CD14-positive monocyte (primary cell): ENCODE measurements around the gene FAM228B. TPM values are rescaled to one million over a fixed set of nuclear protein-coding genes. Genes with fewer than 3 reads are reported as not detected.

Source experiments
- DNase-seq, 3 donors: peaks; one replicate each; pipeline ENCODE4 v3.0.0-alpha.2; 2011 to 2022
- H2AFZ ChIP-seq: 2 replicates; pipeline ENCODE4 v1.6.0; 2012; ENCODE audit warnings: mild to moderate bottlenecking, low read depth, low read length, inconsistent platforms; ENCODE audit not compliant: insufficient read depth, poor library complexity, severe bottlenecking
- H3K27ac ChIP-seq, 2 donors: 1 replicate in 1 of 2; 2 replicates in 1 of 2; pipeline ENCODE4 v1.5.1; 2012 to 2013; ENCODE audit warnings: low read length in 2 of 2, control low read depth in 1 of 2, inconsistent platforms in 1 of 2, low read depth in 1 of 2, mild to moderate bottlenecking in 1 of 2
- H3K27me3 ChIP-seq, 2 donors: one replicate each; pipeline versions ENCODE4 v1.6.0 to v1.6.1; 2011 to 2013; ENCODE audit warnings: low read length in 2 of 2; ENCODE audit not compliant: control insufficient read depth in 2 of 2, insufficient read depth in 2 of 2
- H3K36me3 ChIP-seq, 2 donors: replicated peaks in 1 of 2; 1 replicate in 1 of 2; 2 replicates in 1 of 2; pipeline versions ENCODE4 v1.5.1 to v1.6.1; 2012 to 2013; ENCODE audit warnings: low read length in 2 of 2, control low read depth in 1 of 2, inconsistent platforms in 1 of 2, mild to moderate bottlenecking in 1 of 2; ENCODE audit not compliant: insufficient read depth in 2 of 2, control insufficient read depth in 1 of 2
- H3K4me1 ChIP-seq, 2 donors: 1 replicate in 1 of 2; 2 replicates in 1 of 2; pipeline versions ENCODE4 v1.5.1 to v1.6.1; 2012 to 2013; ENCODE audit warnings: low read length in 2 of 2, control low read depth in 1 of 2, inconsistent platforms in 1 of 2, mild to moderate bottlenecking in 1 of 2, moderate library complexity in 1 of 2; ENCODE audit not compliant: insufficient read depth in 2 of 2, control insufficient read depth in 1 of 2
- H3K4me2 ChIP-seq: replicated peaks from 2 replicates; pipeline ENCODE3; 2012; ENCODE audit warnings: low read length, moderate library complexity, mild to moderate bottlenecking; ENCODE audit not compliant: poor library complexity, severe bottlenecking; ENCODE audit errors: extremely low read depth
- H3K4me3 ChIP-seq, 3 experiments: fragments of 200-600 bp in 1 of 3; sonication (generic) in 1 of 3; replicated peaks in 1 of 3; 1 replicate in 2 of 3; 2 replicates in 1 of 3; pipeline ENCODE4 v1.5.1; 2011 to 2013; ENCODE audit warnings: low read length in 3 of 3, mild to moderate bottlenecking in 3 of 3, control low read depth in 2 of 3, low read depth in 2 of 3, inconsistent platforms in 1 of 3, moderate library complexity in 1 of 3
- H3K79me2 ChIP-seq: 2 replicates; pipeline ENCODE4 v1.6.0; 2012; ENCODE audit warnings: mild to moderate bottlenecking, control low read depth, inconsistent platforms, low read length, moderate library complexity; ENCODE audit not compliant: insufficient read depth
- H3K9ac ChIP-seq: 2 replicates; pipeline ENCODE4 v1.6.0; 2017; ENCODE audit warnings: low read length, mild to moderate bottlenecking; ENCODE audit not compliant: insufficient read depth, poor library complexity, severe bottlenecking
- H3K9me3 ChIP-seq, 2 donors: replicated peaks in 1 of 2; 1 replicate in 1 of 2; 2 replicates in 1 of 2; pipeline versions ENCODE4 v1.5.1 to v1.6.1; 2012 to 2013; ENCODE audit warnings: low read length in 2 of 2, control low read depth in 1 of 2; ENCODE audit not compliant: control insufficient read depth in 1 of 2, insufficient read depth in 1 of 2
- H4K20me1 ChIP-seq: 2 replicates; pipeline ENCODE4 v1.6.0; 2012; ENCODE audit warnings: mild to moderate bottlenecking, low read length, control low read depth, moderate library complexity; ENCODE audit not compliant: insufficient read depth
- H3K27ac Mint-ChIP-seq, 7 donors: one replicate each; pipeline ENCODE4 v1.8.0; 2020; ENCODE audit warnings: mild to moderate bottlenecking in 7 of 7, mixed read lengths in 7 of 7, moderate library complexity in 6 of 7, inconsistent platforms in 2 of 7
- H3K27me3 Mint-ChIP-seq, 3 donors: one replicate each; pipeline ENCODE4 v1.8.0; 2021 to 2022; ENCODE audit warnings: low read depth in 3 of 3, mild to moderate bottlenecking in 3 of 3, mixed read lengths in 3 of 3, moderate library complexity in 3 of 3, inconsistent platforms in 1 of 3
- H3K36me3 Mint-ChIP-seq, 2 donors: one replicate each; pipeline ENCODE4 v1.8.0; 2020; ENCODE audit warnings: mixed read lengths in 2 of 2, inconsistent platforms in 1 of 2, mild to moderate bottlenecking in 1 of 2
- H3K4me1 Mint-ChIP-seq: one replicate; pipeline ENCODE4 v1.8.0; 2020; ENCODE audit warnings: mild to moderate bottlenecking, mixed read lengths
- H3K4me3 Mint-ChIP-seq, 2 donors: one replicate each; pipeline ENCODE4 v1.8.0; 2020; ENCODE audit warnings: mild to moderate bottlenecking in 2 of 2, mixed read lengths in 2 of 2, moderate library complexity in 1 of 2
- H3K9me3 Mint-ChIP-seq, 7 donors: one replicate each; pipeline ENCODE4 v1.8.0; 2020 to 2022; ENCODE audit warnings: mixed read lengths in 7 of 7, mild to moderate bottlenecking in 6 of 7, moderate library complexity in 6 of 7, inconsistent platforms in 2 of 7
- WGBS: methylation state at CpG from one replicate; pipeline ENCODE4 v1.1.5; 2013; ENCODE audit warnings: missing lambda C conversion rate; ENCODE audit not compliant: insufficient coverage; 5-methylcytosine and 5-hydroxymethylcytosine counted together
- intact Hi-C, 2 donors: fragments of 100-400 bp; cut with micrococcal nuclease; formaldehyde crosslinking; loops; one replicate each; pipeline versions ENCODE4 v1.15.0 to v1.15.1; 2023
- polyA plus RNA-seq, 3 donors: library from polyadenylated mRNA; depleted of rRNA in 1 of 3; unstranded in 2 of 3; stranded (reverse) in 1 of 3; fragments of 300-500 nt in 2 of 3; fragments of >200 nt in 1 of 3; fragmentation: Illumina TruSeq in 2 of 3; gene quantifications; 1 replicate in 2 of 3; 2 replicates in 1 of 3; pipeline ENCODE4 v1.2.3, GENCODE V29; 2012 to 2021
- TF ChIP-seq, protein P1 (sequence below): fragments of 200-600 bp; IDR thresholded peaks from one replicate; pipeline ENCODE4 v1.8.0; 2022; ENCODE audit warnings: antibody characterized with exemption, mild to moderate bottlenecking

Gene FAM228B
- polyA plus RNA-seq, 3 donors, result 6.5 to 16.1 (median 7.5) TPM

DNA sequence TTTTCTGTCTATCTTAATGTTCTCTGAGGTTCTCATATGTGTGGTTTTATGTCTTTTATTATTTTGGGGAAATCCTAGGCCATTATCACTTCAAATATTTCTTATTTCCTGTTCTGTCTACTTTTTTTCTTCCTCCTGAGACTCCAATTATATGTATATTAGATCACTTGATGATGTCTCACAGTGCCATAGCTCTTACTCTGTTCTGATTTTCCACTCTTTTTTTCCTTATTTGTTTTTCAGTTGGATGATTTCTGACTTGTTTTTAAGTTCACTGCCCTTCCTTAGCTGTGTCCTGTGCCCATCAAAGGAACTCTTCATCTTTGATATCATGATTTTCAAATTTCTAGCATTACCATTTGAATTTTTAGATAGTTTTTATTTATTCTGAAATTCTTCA, 24.1 kb downstream of the FAM228B start:
- H3K27me3 Mint-ChIP-seq, result peaks cover 0 to 2% (median 0%) of the 10 kb centered on the region in 3 donors
- intact Hi-C loops, result no loop called here
- H3K4me1 Mint-ChIP-seq, result no peaks in the 10 kb centered on the region
- peaks cover 12 to 21% (median 14%) of the 10 kb centered on the region in 7 donors for H3K9me3 Mint-ChIP-seq
- Histone ChIP-seq H3K9ac (no peak overlapping the region), H3K4me3 (no peak overlapping the region), H3K4me2 (no peak overlapping the region), H2AFZ (no peak overlapping the region), H3K9me3 (peaks cover 8 to 10% of the 10 kb centered on the region in 2 donors), H4K20me1 (no peaks in the 10 kb centered on the region), H3K27ac (no peak overlapping the region), H3K4me1 (no peaks in the 10 kb centered on the region), H3K79me2 (no peaks in the 10 kb centered on the region), H3K36me3 (peaks cover 6 to 36% of the 10 kb centered on the region in 2 donors), H3K27me3 (no peaks in the 10 kb centered on the region)
- DNase-seq, result no peak
- H3K27ac Mint-ChIP-seq, result no peak overlapping the region
- H3K36me3 Mint-ChIP-seq, result peaks cover 34 to 51% of the 10 kb centered on the region in 2 donors
- TF ChIP-seq, protein P1, sequence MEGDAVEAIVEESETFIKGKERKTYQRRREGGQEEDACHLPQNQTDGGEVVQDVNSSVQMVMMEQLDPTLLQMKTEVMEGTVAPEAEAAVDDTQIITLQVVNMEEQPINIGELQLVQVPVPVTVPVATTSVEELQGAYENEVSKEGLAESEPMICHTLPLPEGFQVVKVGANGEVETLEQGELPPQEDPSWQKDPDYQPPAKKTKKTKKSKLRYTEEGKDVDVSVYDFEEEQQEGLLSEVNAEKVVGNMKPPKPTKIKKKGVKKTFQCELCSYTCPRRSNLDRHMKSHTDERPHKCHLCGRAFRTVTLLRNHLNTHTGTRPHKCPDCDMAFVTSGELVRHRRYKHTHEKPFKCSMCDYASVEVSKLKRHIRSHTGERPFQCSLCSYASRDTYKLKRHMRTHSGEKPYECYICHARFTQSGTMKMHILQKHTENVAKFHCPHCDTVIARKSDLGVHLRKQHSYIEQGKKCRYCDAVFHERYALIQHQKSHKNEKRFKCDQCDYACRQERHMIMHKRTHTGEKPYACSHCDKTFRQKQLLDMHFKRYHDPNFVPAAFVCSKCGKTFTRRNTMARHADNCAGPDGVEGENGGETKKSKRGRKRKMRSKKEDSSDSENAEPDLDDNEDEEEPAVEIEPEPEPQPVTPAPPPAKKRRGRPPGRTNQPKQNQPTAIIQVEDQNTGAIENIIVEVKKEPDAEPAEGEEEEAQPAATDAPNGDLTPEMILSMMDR, result no peak
- no peak overlapping the region for H3K4me3 Mint-ChIP-seq

DNA sequence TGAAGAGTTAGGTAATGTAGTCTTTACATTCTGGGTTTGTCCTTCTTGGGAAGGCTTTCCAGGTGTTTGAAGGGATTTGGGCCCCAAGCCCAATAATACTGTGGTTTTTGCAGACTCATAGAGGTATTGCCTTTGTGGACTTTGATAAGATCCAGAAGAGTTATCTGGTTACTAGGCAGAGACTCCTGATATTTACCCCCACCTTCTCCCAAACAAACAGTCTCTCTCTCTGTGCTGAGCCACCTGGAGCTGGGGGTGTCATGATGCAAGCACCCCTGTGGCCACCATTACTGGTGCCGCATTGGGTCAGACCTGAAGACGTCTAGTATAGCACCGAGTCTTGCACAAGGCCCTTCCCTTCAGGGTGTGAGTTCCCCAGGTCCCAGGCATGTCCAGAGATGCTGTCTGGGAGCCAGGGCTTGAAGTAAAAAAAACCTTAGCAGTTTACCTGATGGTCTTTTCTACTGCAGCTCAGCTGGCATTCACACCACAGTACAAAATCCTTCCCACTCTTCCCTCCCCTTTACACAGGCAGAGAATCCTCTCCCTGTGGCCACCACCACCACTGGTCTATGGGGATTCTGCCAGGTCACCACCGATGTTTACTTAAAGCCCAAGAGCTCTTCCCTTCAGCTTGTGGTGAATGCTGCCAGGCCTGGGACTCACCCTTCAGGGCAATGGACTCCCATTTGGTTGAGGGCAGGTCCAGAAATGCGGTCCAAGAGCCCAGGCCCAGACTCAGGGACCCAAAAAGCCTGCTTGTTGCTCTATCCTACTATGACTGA, 29.3 kb downstream of the FAM228B start:
- peaks cover 4 to 6% of the 10 kb centered on the region in 2 donors for H3K9me3 ChIP-seq
- intact Hi-C loops, result no loop called here
- peaks cover 0 to 15% of the 10 kb centered on the region in 2 donors for H3K36me3 ChIP-seq
- H3K4me3 Mint-ChIP-seq, result no peak overlapping the region
- no peak overlapping the region for H3K4me2 ChIP-seq
- H3K36me3 Mint-ChIP-seq, result peaks cover 30 to 41% of the 10 kb centered on the region in 2 donors
- peaks cover 0 to 2% (median 0%) of the 10 kb centered on the region in 3 donors for H3K27me3 Mint-ChIP-seq
- H3K9me3 Mint-ChIP-seq, result peaks cover 4 to 8% (median 6%) of the 10 kb centered on the region in 7 donors
- 91% methylated on average over 5 of the region's 5 CpGs for WGBS
- no peak overlapping the region for H2AFZ ChIP-seq
- no peak overlapping the region for H3K27ac ChIP-seq
- no peaks in the 10 kb centered on the region for H3K79me2 ChIP-seq
- no peak overlapping the region for H3K27ac Mint-ChIP-seq
- no peaks in the 10 kb centered on the region for H3K4me1 ChIP-seq
- DNase-seq, result no peak
- TF ChIP-seq, protein P1, result no peak
- H4K20me1 ChIP-seq, result no peaks in the 10 kb centered on the region
- H3K4me1 Mint-ChIP-seq, result peaks cover 4% of the 10 kb centered on the region
- no peaks in the 10 kb centered on the region for H3K27me3 ChIP-seq
- H3K9ac ChIP-seq, result no peak overlapping the region
- H3K4me3 ChIP-seq, result no peak overlapping the region
